ENCODE measurements around the gene VEPH1.

VEPH1 gene

GRCh38 chr3:157429708-157430107 is 73.5 kb downstream of the VEPH1 start:
- no peak for DNase-seq (ENCODE audit: low read depth in 2 of 2)

DNA sequence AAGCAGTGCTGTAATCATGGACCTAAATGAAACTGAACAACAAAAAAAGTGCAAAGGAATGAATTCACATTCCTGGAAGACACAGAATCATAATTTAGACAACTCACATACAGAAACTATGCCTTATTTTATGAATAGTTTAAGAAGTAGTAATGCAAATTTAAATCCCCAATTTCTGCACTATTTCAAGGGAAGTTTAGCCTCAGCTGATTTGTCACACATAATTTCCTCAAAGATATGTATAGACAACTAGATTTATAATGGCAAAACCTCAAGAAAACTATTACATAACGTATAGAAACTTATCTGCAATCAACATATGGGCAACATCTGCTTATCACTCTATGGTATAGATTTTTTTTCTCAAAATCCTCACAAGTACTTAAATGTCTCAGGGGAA is 74.4 kb downstream of the VEPH1 start:
- DNase-seq (ENCODE audit: low read depth in 2 of 2) = no peak

DNA sequence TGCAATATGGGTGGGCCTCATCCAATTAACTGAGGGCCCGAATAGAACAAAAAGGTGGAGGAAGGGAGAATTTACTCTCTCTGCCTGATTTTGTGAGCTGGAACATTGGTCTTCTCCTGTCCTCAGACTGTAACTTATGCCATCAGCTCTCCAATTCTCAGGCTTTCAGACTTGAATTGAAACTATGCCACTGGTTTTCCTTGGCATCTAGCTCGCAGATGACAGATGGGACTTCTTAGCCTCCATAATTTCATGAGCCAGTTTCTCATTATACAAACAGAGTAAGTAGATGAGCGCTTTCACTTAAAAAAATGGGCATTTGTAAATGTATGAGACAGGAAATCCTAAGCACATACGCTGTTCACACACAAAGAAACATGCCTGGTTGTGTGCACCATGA is 75.3 kb downstream of the VEPH1 start:
- no peak for DNase-seq (ENCODE audit: low read depth in 2 of 2)

GRCh38 chr3:157423337-157423736 is 79.9 kb downstream of the VEPH1 start:
- no peak for DNase-seq (ENCODE audit: low read depth in 2 of 2)

- DNase-seq (ENCODE audit: low read depth in 2 of 2) = no peak
Observed at GRCh38 chr3:157420606-157421130, 82.5 kb downstream of the VEPH1 start.

DNA sequence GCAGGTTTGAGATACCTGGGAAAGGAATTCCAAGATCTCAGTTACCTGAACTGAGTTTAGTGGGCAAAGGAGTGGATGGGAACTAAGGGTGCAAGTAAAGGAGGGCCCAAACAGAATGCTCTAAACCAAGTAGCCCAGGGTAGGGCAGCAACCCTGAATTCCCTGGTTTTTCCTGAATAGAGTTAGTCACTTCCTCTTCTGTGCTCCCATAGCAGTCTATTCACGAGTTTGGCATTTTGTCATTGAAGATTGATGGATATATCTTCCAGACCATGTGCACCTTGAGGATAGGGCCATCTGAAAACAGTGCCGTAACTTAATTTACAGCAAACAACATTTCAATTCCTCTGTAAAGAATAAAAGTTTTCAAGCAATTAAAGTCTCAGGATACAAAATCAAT is 85.1 kb downstream of the VEPH1 start:
- no peak for DNase-seq (ENCODE audit: low read depth in 2 of 2)

- no peak for DNase-seq (ENCODE audit: low read depth in 2 of 2)
Observed at GRCh38 chr3:157417247-157417646, 86.0 kb downstream of the VEPH1 start.

DNA sequence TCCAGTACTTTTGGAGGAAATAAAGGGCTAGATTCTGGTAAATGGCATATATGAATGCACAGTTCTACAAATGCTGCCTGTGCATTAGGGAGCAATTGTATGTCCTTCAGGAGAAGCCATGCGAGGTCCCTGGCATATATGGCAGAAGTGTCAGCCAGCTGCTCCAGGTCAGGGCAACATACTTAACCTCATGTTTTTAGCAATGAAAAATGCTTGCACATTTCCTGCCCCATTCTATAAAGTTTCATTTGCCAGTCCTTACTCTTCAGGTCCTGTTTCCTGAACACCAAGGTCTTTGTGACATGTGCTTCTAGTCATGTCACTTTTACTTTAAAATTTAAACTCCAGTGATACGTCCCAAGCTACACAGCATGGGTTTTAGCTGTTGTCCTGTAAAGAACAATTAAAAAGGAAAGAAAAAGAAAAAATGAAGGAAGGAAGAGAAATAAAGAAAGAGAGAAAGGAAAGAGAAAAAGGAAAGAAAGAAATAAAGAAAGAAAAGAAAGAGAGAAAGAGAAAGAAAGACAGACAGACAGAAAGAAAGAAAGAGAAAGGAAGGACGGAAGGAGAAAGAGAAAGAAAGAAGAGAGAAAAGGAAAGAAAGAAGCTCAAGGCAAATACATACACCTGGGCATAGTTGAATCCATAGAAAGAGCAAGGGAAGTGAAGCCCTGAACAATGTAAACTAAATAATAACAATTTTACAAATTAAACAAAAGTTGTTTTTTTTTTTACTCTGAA is 86.7 kb downstream of the VEPH1 start:
- DNase-seq (ENCODE audit: low read depth in 2 of 2) = no peak

DNA sequence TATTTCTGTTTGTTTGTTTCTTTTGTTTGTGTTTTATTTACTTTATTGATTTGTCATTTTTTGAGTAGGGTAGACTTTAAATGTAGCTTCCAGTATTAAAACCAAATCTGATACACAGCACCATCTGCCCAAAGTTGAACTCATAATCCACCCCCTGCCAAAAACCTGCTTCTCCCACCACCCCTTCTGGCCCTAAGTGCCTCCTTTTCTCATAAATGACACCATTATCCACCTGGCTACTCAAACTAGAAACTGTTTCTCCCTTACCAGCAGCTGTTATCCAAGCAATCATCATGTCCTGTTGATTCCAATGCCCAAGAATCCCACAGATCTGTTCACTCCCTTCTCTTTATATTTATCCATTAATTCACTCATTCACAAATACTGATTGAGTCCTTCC is 88.4 kb downstream of the VEPH1 start:
- DNase-seq (ENCODE audit: low read depth in 2 of 2) = no peak

GRCh38 chr3:157412323-157412855 is 90.8 kb downstream of the VEPH1 start:
- no peak for DNase-seq (ENCODE audit: low read depth in 2 of 2)

- DNase-seq (ENCODE audit: low read depth in 2 of 2) = no peak
Observed at GRCh38 chr3:157410945-157411344, 92.3 kb downstream of the VEPH1 start.

DNA sequence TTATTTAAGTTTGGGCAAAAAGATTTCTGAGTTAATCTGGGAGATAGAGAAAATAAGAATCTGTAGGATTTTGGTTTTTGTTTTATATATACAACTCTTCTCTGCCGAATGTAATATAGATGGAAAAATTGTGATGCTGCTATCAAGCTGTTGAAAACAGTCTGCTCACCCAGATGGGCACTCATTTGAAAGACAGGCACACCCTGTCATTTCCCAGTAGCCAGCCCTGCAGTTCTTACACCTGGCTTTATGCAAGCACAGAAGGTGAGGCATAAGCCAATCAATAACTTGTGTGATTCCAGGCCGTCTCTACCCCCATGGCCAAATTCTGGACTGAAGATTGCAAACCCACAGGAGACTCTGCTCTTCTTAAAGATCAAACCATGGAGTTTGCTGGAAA is 93.7 kb downstream of the VEPH1 start:
- no peak for DNase-seq (ENCODE audit: low read depth in 2 of 2)

GRCh38 chr3:157408499-157409149 is 94.6 kb downstream of the VEPH1 start:
- DNase-seq (ENCODE audit: low read depth in 2 of 2) = no peak

- no peak for DNase-seq (ENCODE audit: low read depth in 2 of 2)
Observed at GRCh38 chr3:157407769-157408168, 95.4 kb downstream of the VEPH1 start.

DNA sequence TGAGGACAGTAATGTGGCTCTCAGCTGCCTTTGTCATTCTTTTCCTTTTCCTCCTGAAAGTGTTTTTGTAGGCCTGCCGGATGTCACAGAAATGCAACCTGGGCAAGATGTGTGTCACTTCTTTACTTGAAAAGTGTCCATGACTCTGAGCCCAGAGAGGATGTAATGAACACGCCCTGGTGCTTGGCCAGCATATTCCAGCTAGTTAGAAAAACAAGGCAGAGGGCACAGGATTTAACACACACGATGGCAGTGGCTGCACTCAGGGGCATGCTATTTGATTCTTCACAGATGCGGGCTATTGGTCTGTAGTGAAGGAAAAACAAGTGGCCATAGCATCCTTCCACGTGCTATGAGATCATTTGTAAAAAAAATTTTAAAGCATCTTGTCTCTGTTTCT is 96.8 kb downstream of the VEPH1 start:
- no peak for DNase-seq (ENCODE audit: low read depth in 2 of 2)

DNA sequence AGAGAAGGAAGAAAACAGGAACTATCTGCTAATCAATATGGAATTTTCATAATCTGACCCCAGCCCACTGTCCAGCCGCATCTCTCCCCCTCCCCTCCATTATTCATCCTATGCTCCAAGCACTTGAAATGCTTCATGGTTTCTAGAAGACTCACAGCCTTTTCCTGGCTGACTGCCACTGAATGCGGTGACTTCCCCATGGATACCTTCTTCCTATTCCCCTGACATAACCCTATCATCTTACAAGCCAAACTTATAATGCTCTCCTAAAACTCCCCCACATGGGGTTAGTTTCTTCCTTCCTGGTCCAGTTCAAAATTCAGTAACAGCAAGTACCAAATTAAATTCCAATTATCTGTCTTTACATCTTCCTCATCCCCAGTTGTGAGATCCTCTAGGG is 97.8 kb downstream of the VEPH1 start:
- no peak for DNase-seq (ENCODE audit: low read depth in 2 of 2)

GRCh38 chr3:157404381-157404780 is 98.8 kb downstream of the VEPH1 start:
- DNase-seq (ENCODE audit: low read depth in 2 of 2) = no peak

DNA sequence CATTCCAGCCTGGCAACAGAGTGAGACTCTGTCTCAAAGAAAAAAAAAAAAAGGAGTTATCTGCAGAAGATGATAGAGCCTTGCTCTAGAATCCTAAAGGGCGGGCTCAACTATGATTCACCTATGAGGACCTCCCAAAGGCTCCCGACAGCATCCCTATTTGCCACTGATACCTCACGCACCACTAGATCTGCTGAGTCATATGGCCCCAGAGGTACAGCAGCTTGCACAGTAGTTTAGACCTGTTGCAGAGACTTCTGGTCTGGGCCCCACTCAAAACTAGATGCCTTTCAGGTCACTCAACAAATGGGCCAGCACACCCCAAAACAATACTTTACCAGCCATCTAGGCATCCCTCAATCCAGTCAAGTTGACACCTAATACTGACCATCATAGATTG is 104.6 kb downstream of the VEPH1 start:
- DNase-seq (ENCODE audit: low read depth in 2 of 2) = no peak

DNA sequence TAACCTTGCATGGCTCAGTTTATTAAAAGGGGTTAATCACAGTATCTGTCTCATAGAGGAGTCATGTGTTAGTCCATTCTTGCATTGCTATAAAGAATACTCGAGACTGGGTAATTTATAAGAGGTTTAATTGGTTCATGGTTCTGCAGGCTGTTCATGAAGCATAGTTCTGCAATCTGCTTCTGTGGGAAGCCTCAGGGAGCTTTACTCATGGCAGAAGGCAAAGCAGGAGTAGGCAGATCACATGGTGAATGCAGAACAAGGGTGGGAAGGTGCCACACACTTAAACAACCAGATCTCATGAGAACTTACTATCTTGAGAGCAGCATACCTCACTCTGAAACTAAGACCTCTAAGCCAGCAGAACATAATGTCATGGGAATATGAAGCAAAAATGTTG is 108.8 kb downstream of the VEPH1 start:
- no peak for DNase-seq (ENCODE audit: low read depth in 2 of 2)

DNA sequence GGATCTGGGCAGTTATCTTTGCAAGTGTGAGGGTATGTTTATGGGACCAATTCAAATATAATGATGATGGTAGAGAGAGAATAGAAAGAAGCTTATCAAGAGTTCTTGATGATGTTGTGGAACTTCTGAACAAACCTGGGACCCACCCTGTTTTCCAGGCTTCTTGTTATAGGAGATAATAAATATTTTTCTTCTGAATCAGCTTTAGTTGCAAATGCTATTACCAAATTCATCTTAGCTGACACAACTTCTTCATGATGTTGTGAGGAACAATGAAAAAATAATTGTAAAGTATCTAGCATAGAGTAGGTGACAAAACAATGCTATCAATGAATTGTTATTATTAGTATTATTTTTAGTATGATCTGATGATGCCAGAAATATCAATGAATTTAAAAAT is 110.1 kb downstream of the VEPH1 start:
- DNase-seq (ENCODE audit: low read depth in 2 of 2) = no peak

GRCh38 chr3:157392104-157392503 is 111.1 kb downstream of the VEPH1 start:
- DNase-seq (ENCODE audit: low read depth in 2 of 2) = no peak

GRCh38 chr3:157390713-157391515 is 112.3 kb downstream of the VEPH1 start:
- DNase-seq (ENCODE audit: low read depth in 2 of 2) = no peak

Measured in stimulated activated CD8-positive, alpha-beta memory T cell treated with anti-CD3 and anti-CD28 coated beads, Interleukin-2, amount 100 ng/mL, for 1 hour (primary cell).